H1 (cell line): ENCODE measurements around the gene PRKAB2. TPM values are rescaled to one million over a fixed set of nuclear protein-coding genes. Genes with fewer than 3 reads are reported as not detected.

ENCODE experiments used
- NRF1 ChIP-seq: IDR thresholded peaks from 2 replicates; pipeline ENCODE4 v1.6.1; 2011; ENCODE audit warnings: mild to moderate bottlenecking, low read depth, low read length, improper control_type of control experiment
- SAP30 ChIP-seq: fragments of 300-600 bp; sonication (generic); IDR thresholded peaks from 2 replicates; pipeline ENCODE4 v1.7.1; 2012; ENCODE audit warnings: low read length, moderate library complexity, mild to moderate bottlenecking, inconsistent platforms; ENCODE audit not compliant: insufficient read depth, insufficient replicate concordance
- TAF1 ChIP-seq: IDR thresholded peaks from 2 replicates; pipeline ENCODE4 v1.6.1; 2011; ENCODE audit warnings: mild to moderate bottlenecking, low read depth, low read length
- polyA plus RNA-seq, 7 experiments: library from polyadenylated mRNA; depleted of rRNA in 3 of 7; stranded (reverse) in 5 of 7; unstranded in 2 of 7; fragments of >200 nt in 5 of 7; fragments of 200-250 nt in 2 of 7; gene quantifications; 1 replicate in 5 of 7; 2 replicates in 1 of 7; 4 replicates in 1 of 7; pipeline versions ENCODE4 v1.2.1 to v1.2.3, GENCODE V29; 2011 to 2013; ENCODE audit warnings: missing spikeins in 2 of 7, mixed read lengths in 2 of 7
- total RNA-seq: library from RNA; stranded (reverse); fragmentation: NEBNext Ultra II Directional; extraction: Animal tissue kit (Norgen Biotek cat#: 25700); gene quantifications from 2 replicates; pipeline ENCODE4 v1.2.1, GENCODE V29; 2021

Gene PRKAB2
- total and polyA plus RNA-seq, 2 of the 8 experiments (the other 6 are each of a cell fraction or from before 2014, with no cell fraction given) = 15.0 to 18.9 TPM

GRCh38 chr1:147214842-147215539, 42.7 kb upstream of the PRKAB2 start (continued):
- TF ChIP-seq NRF1 (no peak), SAP30 (no peak), TAF1 (no peak)
